Measurements from ENCODE around the gene ONECUT2. TPM values are rescaled to one million over a fixed set of nuclear protein-coding genes. Genes with fewer than 3 reads are reported as not detected.

ONECUT2 gene
- total RNA-seq, 6 donors from 2014 or later: 0.06 to 0.24 (median 0.10) TPM; not detected in 3

DNA sequence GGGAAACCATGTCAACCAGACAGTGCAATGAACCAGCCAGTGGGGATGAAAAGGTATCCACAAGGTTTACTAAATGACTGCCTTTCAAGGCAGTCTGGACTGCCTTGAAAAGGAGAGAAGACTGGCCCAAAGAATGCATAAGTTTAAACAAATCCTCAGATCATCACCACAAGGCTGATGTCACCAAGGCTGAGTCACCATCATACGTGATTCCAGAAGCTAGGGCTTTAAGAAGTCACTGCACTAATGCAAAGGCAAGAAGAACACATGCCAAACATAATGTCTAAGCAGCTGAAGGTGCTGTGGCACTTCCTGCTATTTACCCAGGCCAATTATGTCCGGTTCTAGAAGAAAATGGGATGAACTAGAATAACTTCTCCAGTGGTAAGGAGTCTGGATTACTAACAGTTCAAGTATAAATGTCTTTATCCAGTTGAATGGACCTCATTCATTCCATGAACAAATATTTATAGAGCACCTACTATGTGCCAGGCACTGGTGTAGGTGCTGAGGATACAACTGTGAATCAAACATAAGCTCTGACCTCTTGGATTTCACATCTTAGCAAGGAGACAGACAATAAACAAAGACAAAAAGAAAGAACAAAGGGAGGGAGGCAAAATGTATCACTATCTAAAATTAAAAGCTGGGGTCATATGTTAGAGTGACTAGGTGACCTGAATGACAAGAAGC lies 37.6 kb upstream of the ONECUT2 start:
- TF ChIP-seq CTCF (IDR thresholded peaks at IDR 0.05): no peak
- no peak for TF ChIP-seq EP300 (IDR thresholded peaks at IDR 0.05)
- TF ChIP-seq POLR2AphosphoS5 (IDR thresholded peaks at IDR 0.05): no peak
- 64 to 71% methylated on average over 2 of the region's 2 CpGs for WGBS, 2 donors
- Histone ChIP-seq H3K36me3 (no peaks in the 10 kb centered on the region), H3K4me1 (no peaks in the 10 kb centered on the region), H3K27ac (no peak overlapping the region), H3K27me3 (no peaks in the 10 kb centered on the region), H3K4me3 (no peak overlapping the region), H3K9me3 (peaks cover 0 to 3% (median 0%) of the 10 kb centered on the region in 4 donors)
- no peak for ATAC-seq (ENCODE audit: low FRiP score in 2 of 2)
- no peak for DNase-seq

DNA sequence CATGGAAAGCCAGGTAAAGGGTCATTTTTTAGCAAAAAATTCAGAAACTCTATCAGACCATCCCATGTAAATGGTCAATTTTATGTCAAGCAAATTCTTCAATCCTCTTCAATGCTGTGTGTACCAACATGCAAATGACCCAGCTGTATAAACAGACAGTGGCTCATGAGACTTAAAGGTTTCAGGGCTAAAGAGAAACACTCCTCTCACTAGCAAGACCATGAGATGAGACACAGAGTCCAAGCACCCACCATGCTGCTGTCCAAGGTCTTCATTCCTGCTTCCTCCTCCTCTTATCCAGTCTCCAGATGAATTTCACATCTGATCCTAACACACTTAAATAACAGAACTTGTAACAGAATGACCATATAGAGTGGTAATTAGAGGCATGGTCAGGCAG lies 30.8 kb upstream of the ONECUT2 start:
- TF ChIP-seq CTCF (IDR thresholded peaks at IDR 0.05) (no peak), EP300 (IDR thresholded peaks at IDR 0.05) (no peak), POLR2AphosphoS5 (IDR thresholded peaks at IDR 0.05) (no peak)
- Histone ChIP-seq H3K4me1 (no peaks in the 10 kb centered on the region), H3K9me3 (no peaks in the 10 kb centered on the region), H3K4me3 (no peak overlapping the region), H3K27me3 (no peaks in the 10 kb centered on the region), H3K36me3 (no peaks in the 10 kb centered on the region), H3K27ac (no peak overlapping the region)
- DNase-seq (no peak), ATAC-seq (ENCODE audit: low FRiP score in 2 of 2) (no peak)

DNA sequence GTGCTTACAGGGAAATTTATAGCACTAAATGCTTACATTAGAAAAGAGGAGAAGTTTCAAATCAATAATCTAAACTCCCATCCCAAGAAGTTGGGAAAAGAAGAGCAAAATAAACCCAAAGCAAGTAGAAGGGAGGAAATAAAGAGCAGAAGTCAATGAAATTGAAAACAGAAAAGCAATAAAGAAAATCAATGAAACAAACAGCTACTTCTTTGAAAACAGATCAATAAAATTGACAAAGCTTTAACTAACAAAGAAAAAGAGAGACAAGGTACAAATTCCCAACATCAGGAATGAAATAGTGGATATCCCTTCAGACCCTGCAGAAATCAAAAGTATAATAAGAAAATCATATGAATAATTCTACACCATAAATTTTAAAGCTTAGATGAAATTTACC lies 25.5 kb upstream of the ONECUT2 start:
- Histone ChIP-seq H3K4me3 (no peak overlapping the region), H3K36me3 (no peaks in the 10 kb centered on the region), H3K4me1 (no peaks in the 10 kb centered on the region), H3K27ac (no peak overlapping the region), H3K27me3 (no peaks in the 10 kb centered on the region), H3K9me3 (no peaks in the 10 kb centered on the region)
- ATAC-seq (ENCODE audit: low FRiP score in 2 of 2) (no peak), DNase-seq (no peak)
- TF ChIP-seq CTCF (IDR thresholded peaks at IDR 0.05): no peak
- no peak for TF ChIP-seq EP300 (IDR thresholded peaks at IDR 0.05)
- no peak for TF ChIP-seq POLR2AphosphoS5 (IDR thresholded peaks at IDR 0.05)
- no peak for TF ChIP-seq POLR2A (IDR thresholded peaks at IDR 0.05)

GRCh38 chr18:57410749-57411148 lies 24.4 kb upstream of the ONECUT2 start:
- 63 to 64% methylated on average over 3 of the region's 3 CpGs for WGBS, 2 donors
- DNase-seq (no peak), ATAC-seq (ENCODE audit: low FRiP score in 2 of 2) (no peak)
- H3K27ac ChIP-seq: no peak overlapping the region
- H3K27me3 ChIP-seq: no peaks in the 10 kb centered on the region
- no peak overlapping the region for H3K4me3 ChIP-seq
- no peaks in the 10 kb centered on the region for H3K36me3 ChIP-seq
- no peaks in the 10 kb centered on the region for H3K4me1 ChIP-seq
- no peak for TF ChIP-seq EP300 (IDR thresholded peaks at IDR 0.05)
- TF ChIP-seq POLR2A (IDR thresholded peaks at IDR 0.05): no peak
- no peak for TF ChIP-seq CTCF (IDR thresholded peaks at IDR 0.05)
- TF ChIP-seq POLR2AphosphoS5 (IDR thresholded peaks at IDR 0.05): no peak
- no peaks in the 10 kb centered on the region for H3K9me3 ChIP-seq

- Histone ChIP-seq H3K27ac (no peak overlapping the region), H3K4me3 (no peak overlapping the region), H3K4me1 (no peaks in the 10 kb centered on the region), H3K9me3 (peaks cover 0 to 5% (median 0%) of the 10 kb centered on the region in 4 donors), H3K36me3 (no peaks in the 10 kb centered on the region), H3K27me3 (no peaks in the 10 kb centered on the region)
- ATAC-seq (ENCODE audit: low FRiP score in 2 of 2) (no peak), DNase-seq (no peak)
- no peak for TF ChIP-seq EP300 (IDR thresholded peaks at IDR 0.05)
- no peak for TF ChIP-seq POLR2A (IDR thresholded peaks at IDR 0.05)
- TF ChIP-seq CTCF (IDR thresholded peaks at IDR 0.05): no peak
- no peak for TF ChIP-seq POLR2AphosphoS5 (IDR thresholded peaks at IDR 0.05)
- 85 to 89% methylated on average over 4 of the region's 4 CpGs for WGBS, 2 donors
Observed at GRCh38 chr18:57416542-57416941, 18.6 kb upstream of the ONECUT2 start.
